Progenitor cell of endocrine pancreas (in vitro differentiated cells): ENCODE data around the gene DHX58. TPM values are rescaled to one million over a fixed set of nuclear protein-coding genes. Genes with fewer than 3 reads are reported as not detected.

ENCODE experiments used
- DNase-seq: peaks from one replicate; pipeline ENCODE4 v3.0.0; 2021; ENCODE audit warnings: low spot score; ENCODE audit not compliant: unreplicated experiment
- H3K27ac Mint-ChIP-seq: 2 replicates; pipeline ENCODE4 v1.8.0; 2021; ENCODE audit warnings: mild to moderate bottlenecking, moderate library complexity, mixed read lengths
- H3K27me3 Mint-ChIP-seq: 2 replicates; pipeline ENCODE4 v1.8.0; 2021; ENCODE audit warnings: mixed read lengths
- H3K36me3 Mint-ChIP-seq: 2 replicates; pipeline ENCODE4 v1.8.0; 2022; ENCODE audit warnings: mixed read lengths; ENCODE audit not compliant: insufficient read depth
- H3K4me1 Mint-ChIP-seq: 2 replicates; pipeline ENCODE4 v1.8.0; 2021; ENCODE audit warnings: low read depth, mixed read lengths
- H3K4me3 Mint-ChIP-seq: 2 replicates; pipeline ENCODE4 v1.8.0; 2021; ENCODE audit warnings: low read depth, mild to moderate bottlenecking, moderate library complexity, mixed read lengths
- H3K9me3 Mint-ChIP-seq: 2 replicates; pipeline ENCODE4 v1.8.0; 2021; ENCODE audit warnings: low read depth, mixed read lengths
- CTCF ChIP-seq: fragments of 200-600 bp; sonication (generic); IDR thresholded peaks from one replicate; pipeline ENCODE4 v1.5.0; 2021; ENCODE audit warnings: antibody characterized with exemption, mild to moderate bottlenecking; ENCODE audit not compliant: unreplicated experiment
- long read RNA-seq: library from polyadenylated mRNA; unstranded; transcript quantifications from one replicate; pipeline ENCODE4 v2.0.0, GENCODE V29; 2020
- total RNA-seq: library from RNA; stranded (reverse); gene quantifications from 2 replicates; pipeline ENCODE4 v1.2.1, GENCODE V29; 2021

DHX58 gene
- 0.42 and 0.43 TPM in 2 replicates for total RNA-seq
- long read RNA-seq = 0 reads

- Mint-ChIP-seq H3K27me3 (peaks cover 20% of the 10 kb centered on the region), H3K4me3 (no peak within 1 kb of the TSS), H3K27ac (no peak within 1 kb of the TSS), H3K4me1 (no peaks in the 10 kb centered on the region), H3K9me3 (no peaks in the 10 kb centered on the region), H3K36me3 (peaks cover 4% of the 10 kb centered on the region)
- no peak for TF ChIP-seq CTCF
- no peak for DNase-seq
Observed at GRCh38 chr17:42112552-42113176, at the start of gene DHX58. Gene DHX58 (minus strand): TSS chr17:42112714. CDS start chr17:42111892, 822 bp downstream.

GRCh38 chr17:42160531-42160910, 48.0 kb upstream of the DHX58 start:
- Mint-ChIP-seq H3K4me1 (peaks cover 4% of the 10 kb centered on the region), H3K27ac (no peak overlapping the region), H3K27me3 (peaks cover 4% of the 10 kb centered on the region), H3K4me3 (no peak overlapping the region), H3K36me3 (no peaks in the 10 kb centered on the region), H3K9me3 (no peaks in the 10 kb centered on the region)
- DNase-seq = no peak
- no peak for TF ChIP-seq CTCF

GRCh38 chr17:42159796-42160530, 47.4 kb upstream of the DHX58 start:
- no peak for TF ChIP-seq CTCF
- DNase-seq = no peak
- Mint-ChIP-seq H3K27me3 (peaks cover 3% of the 10 kb centered on the region), H3K27ac (no peak overlapping the region), H3K36me3 (no peaks in the 10 kb centered on the region), H3K9me3 (no peaks in the 10 kb centered on the region), H3K4me3 (no peak overlapping the region), H3K4me1 (peaks cover 4% of the 10 kb centered on the region)

- Mint-ChIP-seq H3K9me3 (no peaks in the 10 kb centered on the region), H3K27ac (peak overlapping the region; percentile 82), H3K4me3 (peak overlapping the region; percentile 83), H3K36me3 (no peaks in the 10 kb centered on the region), H3K27me3 (peaks cover 3% of the 10 kb centered on the region), H3K4me1 (peaks cover 16% of the 10 kb centered on the region)
- no peak for TF ChIP-seq CTCF
- no peak for DNase-seq
Observed at GRCh38 chr17:42155614-42156045, 43.1 kb upstream of the DHX58 start.

- Mint-ChIP-seq H3K36me3 (no peaks in the 10 kb centered on the region), H3K9me3 (no peaks in the 10 kb centered on the region), H3K27ac (peak overlapping the region; percentile 82), H3K27me3 (peaks cover 3% of the 10 kb centered on the region), H3K4me3 (peak overlapping the region; percentile 83), H3K4me1 (peaks cover 16% of the 10 kb centered on the region)
- no peak for TF ChIP-seq CTCF
- DNase-seq = no peak
Observed at GRCh38 chr17:42153919-42154742, 41.6 kb upstream of the DHX58 start.
